ENCODE data around the gene FAHD2B. TPM values are rescaled to one million over a fixed set of nuclear protein-coding genes. Genes with fewer than 3 reads are reported as not detected.

Gene FAHD2B
- 5.8 TPM in 2 replicates for total RNA-seq

DNA sequence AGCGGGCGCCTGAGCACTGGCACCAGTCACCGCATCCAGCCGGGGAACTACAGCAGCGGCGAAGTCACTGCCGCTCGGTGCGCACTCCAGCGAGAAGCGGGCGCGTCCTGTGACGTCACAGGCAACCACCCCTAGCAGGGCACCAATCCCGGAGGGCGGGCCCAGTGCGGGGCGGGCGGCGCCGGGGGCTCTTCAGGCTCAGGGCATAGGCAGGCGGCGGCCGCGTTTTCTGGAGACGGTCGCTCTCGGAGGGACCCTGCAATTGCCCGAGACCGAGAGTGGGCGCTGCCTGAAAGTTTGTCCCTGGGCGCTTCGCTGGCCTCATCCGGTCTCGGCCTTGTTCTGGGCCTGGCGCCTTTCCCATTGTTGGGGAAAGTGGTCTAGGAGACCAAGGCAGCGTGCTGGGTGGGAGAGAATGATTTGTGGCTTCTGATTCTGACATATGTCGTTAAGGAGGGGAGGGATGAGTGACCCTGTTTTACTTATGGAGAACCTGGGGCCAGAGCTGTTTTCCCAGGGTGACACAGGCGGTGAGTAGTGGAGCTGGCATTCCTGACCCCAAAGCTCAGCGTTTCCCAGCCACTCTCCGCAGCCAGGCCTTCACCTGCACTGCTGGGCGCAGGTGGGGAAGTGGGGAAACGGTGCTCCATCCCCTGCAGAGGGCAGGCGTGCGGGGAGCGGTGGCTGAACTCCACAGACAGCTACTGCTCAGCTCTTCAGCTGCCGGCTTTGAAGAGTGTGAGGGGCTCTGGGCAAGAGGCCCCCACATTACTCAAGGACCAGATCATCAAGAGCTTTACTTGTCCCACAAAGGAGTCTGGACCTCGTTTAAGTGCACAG is at the start of gene FAHD2B:
Gene FAHD2B, minus strand, starts transcription at position 111 of the 840 bp plus-strand sequence. CDS start 3,176 bp downstream, outside the sequence.

DNA sequence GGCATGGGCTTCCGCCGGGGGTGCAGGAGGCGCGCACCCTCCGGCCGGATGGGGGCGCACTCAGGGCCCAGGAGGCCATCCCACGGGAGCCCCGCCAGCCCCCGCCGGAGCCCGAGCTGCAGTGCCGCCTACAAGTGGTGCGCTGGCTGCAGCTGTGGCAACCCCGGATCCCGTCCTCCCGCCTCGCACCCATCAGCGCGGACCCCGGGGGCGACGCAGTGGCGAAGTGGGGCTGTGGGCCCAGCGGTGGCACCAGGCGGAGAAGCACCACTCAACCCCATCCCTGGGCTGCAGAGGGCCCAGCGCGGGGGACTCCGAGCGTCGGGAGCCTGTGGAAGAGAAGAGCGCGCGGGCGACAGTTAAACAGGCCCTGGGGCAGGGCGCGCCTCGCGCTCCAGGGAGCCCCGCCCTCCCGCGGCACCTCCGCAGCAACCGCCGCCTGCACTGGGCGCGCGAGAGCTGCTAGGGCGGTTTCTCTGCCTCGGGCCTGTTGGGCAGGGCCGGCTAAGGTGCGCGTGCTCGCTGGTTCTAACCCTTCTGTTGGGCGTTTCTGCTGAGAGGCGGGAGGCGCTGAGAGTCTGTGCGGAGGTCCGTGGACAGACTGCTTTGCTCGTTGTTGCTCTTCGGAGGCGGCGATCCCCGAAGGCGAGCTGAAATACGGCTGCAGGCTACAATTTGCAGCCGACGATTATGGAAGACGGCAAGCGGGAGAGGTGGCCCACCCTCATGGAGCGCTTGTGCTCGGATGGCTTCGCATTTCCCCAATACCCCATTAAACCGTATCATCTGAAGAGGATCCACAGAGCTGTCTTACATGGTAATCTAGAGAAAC is 18.6 kb upstream of the FAHD2B start, which contains the start of gene ANKRD36:
Gene ANKRD36, plus strand, starts transcription at position 104 of the 832 bp plus-strand sequence. Its CDS starts 587 bp downstream, at position 691.

Other genes starting within 250 kb of the FAHD2B start
- gene ANKRD39, start 236.9 kb downstream of the FAHD2B start, total RNA-seq = 6.3 and 6.9 TPM in 2 replicates
- gene SEMA4C, start 224.8 kb downstream of the FAHD2B start, total RNA-seq = 17.2 and 18.2 TPM in 2 replicates
- 0.09 TPM in 1 of 2 replicates, not detected in the other for gene FAM178B, start 108.3 kb downstream of the FAHD2B start, total RNA-seq
- 32.0 and 38.8 TPM in 2 replicates for gene ANKRD36, start 18.3 kb upstream of the FAHD2B start, total RNA-seq

Data from endothelial cell of coronary artery (primary cell).